Activated gamma-delta T cell treated with Interleukin-2 at 50 U/mL for 16 hours (primary cell): ENCODE data around the gene RASL11B.
"Not testable (repeated sequence)": the region's sequence is repeated elsewhere in the genome, so short reads cannot be mapped to it uniquely, and the experiment has no call there.

Experiments
- DNase-seq: peaks from one replicate; pipeline ENCODE4 v3.0.0-alpha.2; 2020

Gene RASL11B

DNA sequence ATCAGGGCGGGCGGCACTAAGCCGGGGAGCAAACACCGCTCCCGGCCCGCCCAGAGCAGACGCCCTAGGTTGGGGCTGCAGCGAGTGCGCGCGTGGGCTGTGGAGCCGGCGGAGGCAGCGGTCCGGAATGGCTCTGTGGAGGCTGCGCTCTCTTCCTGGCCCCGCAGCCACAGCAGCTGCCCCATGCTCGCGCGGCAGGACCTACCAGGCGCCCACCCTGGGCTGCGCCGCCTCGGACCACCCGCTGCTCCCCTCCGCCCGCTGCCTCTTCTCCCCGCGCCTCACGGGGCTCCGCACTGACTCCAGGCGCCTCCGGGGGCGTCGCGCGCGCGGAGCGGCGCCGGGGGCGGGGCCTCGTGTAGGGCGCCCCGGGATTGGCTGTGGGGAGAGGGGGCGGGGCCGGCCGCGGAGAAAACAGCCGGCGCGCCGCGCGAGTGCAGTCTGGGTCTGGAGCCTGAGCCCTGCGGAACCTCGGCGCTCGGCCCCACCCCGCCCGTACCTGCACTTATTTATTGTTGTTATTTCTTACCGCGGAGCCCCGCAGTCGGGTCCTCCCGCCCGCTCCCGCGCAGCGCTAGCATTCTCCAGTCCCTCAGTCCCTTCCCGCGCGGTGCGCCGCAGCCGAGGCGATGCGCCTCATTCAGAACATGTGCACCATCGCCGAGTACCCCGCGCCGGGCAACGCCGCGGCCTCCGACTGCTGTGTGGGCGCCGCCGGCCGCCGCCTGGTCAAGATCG, at the start of gene RASL11B:
TSS of gene RASL11B (plus strand) at position 439 of the 738 bp plus-strand sequence. CDS start at position 630, 191 bp downstream.
- DNase-seq: peak; percentile 67

GRCh38 chr4:52813546-52813945, 48.6 kb upstream of the RASL11B start:
- no peak for DNase-seq

DNA sequence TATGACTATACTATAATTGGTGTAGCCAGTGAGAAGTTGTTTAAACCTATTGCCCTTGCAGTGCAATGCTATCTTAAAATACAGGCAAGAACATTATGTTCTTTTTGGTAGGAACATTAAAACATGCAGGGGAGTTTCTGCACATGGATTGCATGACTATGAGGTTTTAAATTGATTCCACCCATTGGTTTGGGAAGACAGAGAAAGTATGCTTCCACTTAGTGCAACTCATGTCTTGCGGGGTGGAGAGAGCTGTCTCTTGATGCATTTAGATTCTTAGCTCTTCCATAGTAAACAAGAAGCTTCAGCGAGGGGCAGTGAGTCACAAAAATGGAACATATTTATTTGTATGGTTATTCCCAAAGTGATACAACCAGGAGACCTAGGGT, 39.5 kb upstream of the RASL11B start:
- DNase-seq: no peak

- no peak for DNase-seq
Observed at GRCh38 chr4:52822972-52823701, 39.0 kb upstream of the RASL11B start.

DNA sequence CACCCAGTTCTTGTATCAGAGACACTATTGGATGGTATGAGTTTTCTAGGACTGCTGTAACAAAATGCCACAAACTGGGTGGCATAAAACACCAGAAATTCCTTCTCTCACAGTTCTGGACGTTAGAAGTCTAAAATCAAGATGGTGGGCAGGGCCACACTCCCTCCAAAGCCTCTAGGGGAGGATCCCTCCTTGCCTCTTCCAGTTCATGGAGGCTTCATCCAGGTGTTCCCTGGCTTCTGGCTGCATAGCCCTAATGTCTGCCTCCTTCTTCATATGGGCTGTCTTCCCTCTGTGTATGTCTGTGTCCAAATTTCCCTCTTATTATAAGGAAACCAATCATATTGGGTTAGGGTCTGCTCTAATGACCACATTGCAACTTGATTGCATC, 38.4 kb upstream of the RASL11B start:
- DNase-seq: no peak

GRCh38 chr4:52824270-52824602, 37.9 kb upstream of the RASL11B start:
- no peak for DNase-seq

DNA sequence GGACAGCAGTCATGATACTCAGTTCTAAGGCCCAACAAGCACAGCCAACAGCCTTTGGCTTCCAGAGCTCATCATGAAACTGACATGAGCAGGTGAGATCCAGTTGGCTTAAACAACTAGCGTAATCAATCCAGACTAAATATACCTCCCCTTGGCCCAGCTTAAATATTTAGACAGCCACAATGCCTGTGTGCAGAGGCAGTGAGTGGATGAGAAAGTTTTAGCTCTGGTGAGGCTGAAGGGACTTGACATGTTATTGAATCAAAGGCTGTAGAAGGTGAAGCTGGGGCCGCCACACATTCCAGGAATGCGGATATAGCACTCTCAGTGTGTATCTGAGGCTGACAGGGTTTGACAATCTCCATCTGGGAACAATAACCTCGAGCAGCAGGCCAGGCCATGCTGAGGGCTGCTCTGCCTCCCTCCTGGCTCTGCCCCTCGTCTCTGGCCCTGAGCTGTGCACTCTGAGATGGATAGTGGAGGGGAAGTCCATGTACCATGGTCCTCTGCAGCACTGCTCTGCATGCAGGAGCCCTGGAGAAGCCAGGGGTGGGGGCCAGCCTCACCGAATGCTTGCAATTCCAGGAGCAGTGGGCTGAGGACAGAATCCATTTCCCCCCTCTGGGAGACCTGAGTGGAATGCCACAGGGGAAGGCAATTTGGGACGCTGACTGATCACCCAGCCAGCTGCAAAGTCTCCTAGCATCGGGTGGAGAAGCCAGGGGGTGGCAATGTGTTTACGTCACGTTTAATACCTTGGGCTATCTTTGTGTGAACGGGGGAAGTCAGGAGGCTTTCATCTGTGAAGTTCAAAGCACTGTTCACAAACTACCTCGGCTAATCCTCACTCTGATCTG, 37.3 kb upstream of the RASL11B start:
- no peak for DNase-seq

- no peak for DNase-seq
Observed at GRCh38 chr4:52825460-52826090, 36.5 kb upstream of the RASL11B start.

DNA sequence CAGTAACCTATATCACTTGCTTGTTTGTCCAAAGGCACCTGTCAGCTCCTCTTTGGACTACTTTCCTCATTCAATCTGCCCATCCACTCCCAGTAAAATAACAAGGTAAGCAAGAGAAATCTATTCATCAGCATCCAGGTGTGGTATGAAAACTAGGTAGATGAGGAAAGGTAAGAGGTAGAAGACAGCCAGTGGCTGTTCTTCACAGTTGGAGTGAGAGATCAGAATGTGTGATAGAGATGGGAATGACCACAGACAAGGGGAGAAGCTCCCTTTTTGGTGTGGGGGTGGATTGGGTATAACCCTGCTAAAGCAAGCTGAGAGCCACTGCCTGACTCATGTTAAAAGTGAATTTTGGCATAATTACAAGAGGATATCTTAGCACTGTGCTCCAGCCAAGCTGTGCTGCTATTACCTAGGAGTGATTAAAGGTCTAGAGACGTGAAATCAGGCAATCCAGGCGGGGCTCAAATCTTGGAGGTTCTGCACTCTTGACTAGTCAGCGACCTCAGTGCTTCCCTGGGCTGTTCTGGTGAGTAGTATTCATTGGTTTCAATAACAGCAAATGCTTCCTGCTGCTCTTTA, 28.1 kb upstream of the RASL11B start:
- DNase-seq: no peak

DNA sequence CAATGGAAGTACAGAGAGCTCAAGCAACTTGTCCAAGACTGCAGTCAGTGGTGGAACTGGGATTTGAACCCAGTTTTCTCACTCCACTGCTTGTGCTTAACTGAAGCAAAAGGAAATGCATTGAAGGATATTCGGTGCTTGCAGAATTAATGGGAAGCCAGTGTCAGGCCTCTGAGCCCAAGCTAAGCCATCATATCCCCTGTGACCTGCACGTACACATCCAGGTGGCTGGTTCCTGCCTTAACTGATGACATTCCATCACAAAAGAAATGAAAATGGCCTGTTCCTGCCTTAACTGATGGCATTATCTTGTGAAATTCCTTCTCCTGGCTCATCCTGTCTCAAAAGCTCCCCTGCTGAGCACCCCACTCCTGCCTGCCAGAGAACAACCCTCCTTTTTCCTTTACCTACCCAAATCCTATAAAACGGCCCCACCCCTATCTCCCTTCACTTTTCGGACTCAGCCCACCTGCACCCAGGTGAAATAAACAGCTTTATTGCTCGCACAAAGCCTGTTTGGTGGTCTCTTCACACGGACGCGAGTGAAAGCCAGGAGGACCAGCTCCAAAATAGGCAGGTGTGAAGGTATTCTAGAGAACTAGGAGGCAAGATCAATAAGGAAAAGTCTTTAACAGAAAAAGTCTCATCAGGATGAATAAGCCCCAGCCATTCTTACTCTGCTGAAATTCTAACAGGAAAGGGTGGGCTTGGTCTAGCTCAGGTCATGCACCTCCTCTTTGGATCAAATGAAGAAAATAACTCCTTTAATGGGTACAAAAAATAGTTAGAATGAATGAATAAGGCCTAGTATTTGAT, 27.3 kb upstream of the RASL11B start:
- DNase-seq: not testable (repeated sequence)

GRCh38 chr4:52836120-52836519, 26.0 kb upstream of the RASL11B start:
- DNase-seq: no peak

GRCh38 chr4:52836678-52837077, 25.4 kb upstream of the RASL11B start:
- no peak for DNase-seq

GRCh38 chr4:52837716-52838558, 24.2 kb upstream of the RASL11B start:
- no peak for DNase-seq

GRCh38 chr4:52838729-52839586, 23.2 kb upstream of the RASL11B start:
- no peak for DNase-seq

DNA sequence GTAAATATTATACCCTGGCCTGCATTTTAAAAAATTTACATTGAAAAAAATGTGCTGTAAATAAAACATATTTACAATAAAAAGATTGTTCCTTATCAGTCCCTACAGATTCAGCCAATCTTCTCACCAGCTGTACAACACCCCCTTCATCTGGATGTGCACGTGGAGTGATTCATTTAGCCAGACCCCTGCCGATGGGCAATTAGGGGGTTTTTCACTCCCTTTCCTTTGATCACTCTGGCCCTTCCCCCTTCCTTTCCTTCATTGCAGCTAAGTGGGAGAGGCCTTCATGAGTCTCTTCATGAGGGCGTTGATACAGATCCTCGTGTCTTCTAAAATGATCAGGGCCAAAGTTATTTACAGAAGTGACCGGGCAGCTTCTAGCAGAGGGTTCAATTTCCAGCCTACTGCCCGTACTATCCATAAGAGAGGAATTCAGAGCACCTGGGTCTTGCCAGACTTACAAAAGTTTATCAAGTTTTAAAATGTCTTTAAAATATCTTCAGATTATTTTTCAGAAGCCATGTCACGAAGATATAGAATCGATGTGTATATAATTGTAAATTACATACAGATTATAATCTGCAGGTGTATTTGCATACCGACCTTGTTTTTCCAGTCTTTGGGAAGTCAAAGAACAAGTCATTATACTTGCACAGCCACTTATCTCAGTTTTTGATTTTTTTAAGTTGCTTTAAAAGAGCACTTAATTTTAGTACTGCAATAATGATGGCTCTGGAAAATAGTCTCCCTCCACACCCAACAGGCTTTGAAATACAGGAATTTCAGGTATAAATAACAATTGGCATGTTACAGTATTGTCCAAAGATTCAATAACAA, 21.4 kb upstream of the RASL11B start:
- no peak for DNase-seq

GRCh38 chr4:52841682-52842456, 20.2 kb upstream of the RASL11B start:
- no peak for DNase-seq

- no peak for DNase-seq
Observed at GRCh38 chr4:52842792-52843191, 19.3 kb upstream of the RASL11B start.

DNA sequence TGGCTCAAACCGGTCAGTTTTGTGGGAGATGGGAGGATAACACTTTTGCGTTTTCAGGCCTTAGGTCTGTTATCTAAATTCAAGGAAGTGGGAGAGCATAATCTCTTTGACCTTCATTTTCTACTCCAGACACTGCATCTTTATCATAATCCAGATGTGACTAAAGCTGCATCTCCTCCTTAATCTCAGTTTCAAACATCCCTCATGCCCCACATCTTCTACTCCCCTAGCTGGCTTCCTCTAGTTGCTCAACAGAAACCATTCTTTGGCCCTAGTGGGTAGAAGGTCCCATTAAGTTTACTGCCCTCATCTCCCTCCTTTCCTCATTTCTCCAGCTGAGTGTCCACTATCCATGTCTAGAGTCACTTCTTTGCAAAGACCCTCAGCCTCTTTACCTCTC, 18.8 kb upstream of the RASL11B start:
- DNase-seq: no peak
